AG08395 (cell line): ENCODE data around the gene PRMT3.
"Not testable (repeated sequence)": the region's sequence is repeated elsewhere in the genome, so short reads cannot be mapped to it uniquely, and the experiment has no call there.

ENCODE experiments used
- DNase-seq: peaks from one replicate; pipeline ENCODE4 v3.0.0; 2012; ENCODE audit warnings: mixed read lengths, low spot score

PRMT3 gene

DNA sequence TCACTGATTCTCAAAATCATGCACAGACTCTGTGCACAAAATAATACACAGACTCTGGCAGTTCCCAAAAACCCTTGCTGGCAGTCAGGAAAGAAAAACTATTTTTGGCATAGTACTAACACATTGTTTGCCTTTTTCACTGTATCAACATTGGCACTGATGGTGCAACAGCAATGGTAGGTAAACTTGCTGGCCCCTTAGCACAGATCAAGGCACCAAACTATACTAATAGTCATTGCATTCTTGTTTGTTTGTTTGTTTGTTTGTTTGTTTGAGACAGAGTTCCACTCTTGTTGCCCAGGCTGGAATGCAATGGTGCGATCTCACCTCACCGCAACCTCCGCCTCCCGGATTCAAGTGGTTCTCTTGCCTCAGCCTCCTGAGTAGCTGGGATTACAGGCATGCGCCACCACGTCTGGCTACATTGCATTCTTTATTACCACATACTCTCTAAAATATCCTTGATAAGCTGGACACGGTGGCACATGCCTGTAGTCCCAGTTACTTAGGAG, 130.9 kb downstream of the PRMT3 start:
- no peak for DNase-seq

GRCh38 chr11:20522536-20522935, 135.0 kb downstream of the PRMT3 start:
- no peak for DNase-seq

DNA sequence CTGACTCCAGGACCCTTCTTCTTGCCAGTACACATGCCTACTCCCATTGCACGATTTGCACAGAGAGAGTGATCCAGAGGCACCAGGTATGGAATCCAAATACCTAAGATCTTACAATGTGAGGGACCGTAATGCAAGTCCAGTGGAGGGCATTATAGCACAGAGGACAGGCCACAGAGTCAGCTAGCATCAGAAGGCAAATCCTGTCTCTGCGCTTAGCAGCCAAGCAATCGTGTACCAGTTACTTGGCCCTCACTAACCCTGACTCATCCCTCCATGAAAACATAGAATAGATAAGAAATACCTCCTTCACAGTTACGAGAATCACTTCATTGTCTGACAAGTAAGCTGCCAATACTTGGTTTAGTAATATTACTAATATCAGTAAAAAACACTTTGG, 142.2 kb downstream of the PRMT3 start:
- DNase-seq = no peak

DNA sequence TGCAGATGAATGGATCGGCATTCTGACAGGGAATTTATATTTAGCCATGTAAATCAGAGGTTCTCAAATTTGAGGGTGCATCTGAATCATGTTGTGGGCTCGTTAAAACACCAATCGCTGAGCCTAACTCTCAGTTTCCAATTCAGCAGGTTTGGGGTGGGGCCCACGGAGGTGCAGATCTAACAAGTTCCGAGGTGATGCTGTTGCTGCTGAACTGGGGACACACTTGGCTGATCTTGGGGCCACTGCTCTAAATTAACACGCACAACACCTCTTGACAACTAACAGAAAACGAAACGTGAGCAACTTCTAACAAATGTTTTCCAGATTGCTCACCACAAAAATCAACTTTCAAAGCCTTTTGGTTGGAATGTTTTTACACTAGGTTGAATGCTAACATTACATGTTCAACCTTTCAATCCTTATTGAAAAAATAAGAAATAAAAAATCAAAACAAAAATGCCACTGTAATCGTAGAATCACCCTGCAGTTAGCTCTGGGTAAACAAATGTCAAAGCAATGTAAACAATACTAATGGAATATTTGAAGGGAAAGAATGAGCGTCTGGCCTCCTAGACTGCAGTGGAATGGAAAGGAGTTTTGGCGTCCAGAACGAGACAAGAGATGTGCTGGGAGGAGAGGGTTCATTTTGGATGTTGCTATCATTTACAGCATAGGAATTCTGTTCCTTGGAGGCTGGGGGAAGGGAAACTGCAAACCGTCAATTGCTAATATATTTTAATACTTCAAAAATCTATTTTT, 143.6 kb downstream of the PRMT3 start:
- DNase-seq = no peak

- no peak for DNase-seq
These were observed 147.9 kb downstream of the PRMT3 start for GRCh38 chr11:20535271-20535881.

DNA sequence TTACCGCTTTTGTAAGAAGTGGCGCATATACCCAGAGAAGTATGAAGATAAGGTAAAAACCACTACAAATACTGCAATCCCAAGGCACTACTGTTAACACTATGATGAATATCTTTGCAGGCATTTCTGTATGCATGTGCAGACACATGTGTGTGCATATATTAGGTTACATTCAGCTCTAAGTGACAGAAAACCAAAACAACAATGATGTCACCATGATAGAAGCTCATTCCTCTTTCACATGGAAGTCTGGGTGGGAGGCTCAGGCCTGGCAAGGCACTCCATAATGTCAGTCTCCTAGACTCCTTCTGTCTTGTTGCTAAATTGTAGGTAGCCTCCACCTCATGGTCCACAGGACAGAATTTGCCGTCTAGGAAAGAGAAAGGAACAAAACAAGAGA, 148.8 kb downstream of the PRMT3 start:
- no peak for DNase-seq

DNA sequence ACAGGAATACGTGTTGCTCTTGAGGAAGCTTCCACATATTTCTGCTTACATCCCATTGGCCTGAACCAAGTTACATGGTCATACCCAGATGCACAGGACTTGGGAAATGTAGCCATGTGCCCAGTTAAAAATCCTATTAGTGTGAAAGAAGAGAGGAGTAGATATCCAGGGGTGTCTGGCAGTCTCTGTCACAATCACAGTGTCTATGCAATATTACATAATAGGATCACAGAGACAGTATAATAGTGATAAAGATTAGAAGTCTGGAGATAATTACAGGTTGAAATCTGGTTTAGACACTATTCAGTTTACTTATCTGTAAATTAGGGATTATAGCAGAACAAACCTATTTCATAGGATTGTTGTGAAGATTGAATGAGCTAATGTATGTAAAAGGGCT, 149.3 kb downstream of the PRMT3 start:
- no peak for DNase-seq

- DNase-seq = no peak
These were observed 154.0 kb downstream of the PRMT3 start for GRCh38 chr11:20541503-20541902.

- no peak for DNase-seq
These were observed 157.2 kb downstream of the PRMT3 start for GRCh38 chr11:20544603-20545237.

- no peak for DNase-seq
These were observed 159.9 kb downstream of the PRMT3 start for GRCh38 chr11:20547411-20547810.

DNA sequence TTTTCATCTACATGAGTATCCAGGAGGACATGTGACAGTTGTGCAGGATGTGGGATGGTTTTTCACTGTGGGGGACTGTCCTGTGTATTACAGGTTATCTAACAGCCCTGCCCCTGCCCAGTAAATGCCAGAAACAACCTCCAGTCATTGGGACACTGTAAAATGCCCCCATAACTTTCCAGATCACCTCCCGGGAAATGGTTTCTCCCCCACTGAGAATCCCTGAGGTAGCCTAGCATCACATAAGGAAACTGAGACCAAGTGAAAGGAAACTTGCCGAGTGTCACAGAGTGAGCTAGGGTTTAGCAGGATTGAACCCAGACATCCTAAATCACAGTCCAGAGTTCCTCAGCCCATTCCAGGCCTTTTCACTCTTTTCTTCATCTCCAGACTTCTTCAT, 163.6 kb downstream of the PRMT3 start:
- no peak for DNase-seq

DNA sequence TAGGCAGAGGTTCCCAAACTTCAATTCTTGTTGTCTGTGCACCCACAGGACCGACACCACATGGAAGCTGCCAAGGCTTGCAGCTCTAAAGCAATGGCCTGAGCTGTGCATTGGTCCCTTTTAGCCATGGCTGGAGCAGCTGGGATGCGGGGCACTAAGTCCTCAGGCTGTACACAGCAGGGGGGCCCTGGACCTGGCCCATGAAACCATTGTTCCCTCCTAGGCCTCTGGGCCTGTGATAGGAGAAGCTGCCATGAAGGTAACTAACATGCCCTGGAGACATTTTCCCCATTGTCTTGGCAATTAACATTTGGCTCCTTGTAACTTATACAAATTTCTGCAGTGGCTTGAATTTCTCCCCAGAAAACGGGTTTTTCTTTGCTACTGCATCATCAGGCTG, 168.3 kb downstream of the PRMT3 start:
- DNase-seq = no peak

DNA sequence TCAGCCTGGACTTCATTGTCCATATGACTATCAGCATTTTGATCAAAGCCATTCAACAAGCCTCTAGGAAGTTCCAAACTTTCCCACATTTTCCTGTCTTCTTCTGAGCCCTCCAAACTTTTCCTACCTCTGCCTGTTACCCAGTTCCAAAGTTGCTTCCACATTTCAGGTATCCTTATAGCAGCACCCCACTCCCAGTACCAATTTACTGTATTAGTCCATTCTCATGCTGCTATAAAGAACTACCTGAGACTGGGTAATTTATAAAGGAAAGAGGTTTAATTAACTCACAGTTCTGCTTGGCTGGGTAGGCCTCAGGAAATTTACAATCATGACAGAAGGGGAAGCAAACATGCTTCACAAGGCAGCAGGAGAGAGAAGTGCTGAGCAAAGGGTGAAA, 168.9 kb downstream of the PRMT3 start:
- DNase-seq = not testable (repeated sequence)

- DNase-seq = no peak
These were observed 171.2 kb downstream of the PRMT3 start for GRCh38 chr11:20558741-20559140.
